Measurements from ENCODE around the gene EHMT1.

Gene EHMT1

GRCh38 chr9:137618105-137619067 lies at the start of gene EHMT1:
EHMT1 (plus strand) TSS chr9:137619005; CDS start chr9:137619029, 24 bp downstream.
- Histone ChIP-seq H4K20me1 (ENCODE audit: insufficient read depth) (no peaks in the 10 kb centered on the region), H3K9ac (peak within 1 kb of the TSS; percentile 73), H3K4me2 (peak within 1 kb of the TSS; percentile 93), H3K79me2 (ENCODE audit: insufficient read depth, low read depth) (peaks cover 54% of the 10 kb centered on the region), H3K4me1 (ENCODE audit: low read depth, poor library complexity, severe bottlenecking) (peaks cover 35% of the 10 kb centered on the region), H3K27ac (peak within 1 kb of the TSS; percentile 58), H3K4me3 (IDR thresholded peaks at IDR 0.05; ENCODE audit: insufficient read depth, low read depth, low read length) (no peak within 1 kb of the TSS), H3K27me3 (ENCODE audit: insufficient read depth, low read depth) (no peaks in the 10 kb centered on the region), H2AFZ (ENCODE audit: low read depth) (peak within 1 kb of the TSS; percentile 62), H3K36me3 (ENCODE audit: insufficient read depth) (peaks cover 3% of the 10 kb centered on the region; the same call in 1 of the 2 replicates)
- TF ChIP-seq CTCF (conservative IDR thresholded peaks at IDR 0.05; ENCODE audit: low read depth, low read length): no peak

GRCh38 chr9:137569609-137570203 lies 49.1 kb upstream of the EHMT1 start:
- Histone ChIP-seq H3K4me2 (no peak overlapping the region), H3K27ac (no peak overlapping the region), H3K9ac (no peak overlapping the region), H3K36me3 (ENCODE audit: insufficient read depth) (peaks cover 9% of the 10 kb centered on the region; the same call in 1 of the 2 replicates), H3K4me3 (IDR thresholded peaks at IDR 0.05; ENCODE audit: insufficient read depth, low read depth, low read length) (no peak overlapping the region), H3K4me1 (ENCODE audit: low read depth, poor library complexity, severe bottlenecking) (peaks cover 2% of the 10 kb centered on the region), H2AFZ (ENCODE audit: low read depth) (no peak overlapping the region), H3K27me3 (ENCODE audit: insufficient read depth, low read depth) (no peaks in the 10 kb centered on the region), H4K20me1 (ENCODE audit: insufficient read depth) (no peaks in the 10 kb centered on the region), H3K79me2 (ENCODE audit: insufficient read depth, low read depth) (peaks cover 14% of the 10 kb centered on the region; the same call in 1 of the 2 replicates)
- TF ChIP-seq CTCF (conservative IDR thresholded peaks at IDR 0.05; ENCODE audit: low read depth, low read length): no peak

- Histone ChIP-seq H2AFZ (ENCODE audit: low read depth) (no peak overlapping the region), H3K36me3 (ENCODE audit: insufficient read depth) (peaks cover 9% of the 10 kb centered on the region; the same call in 1 of the 2 replicates), H4K20me1 (ENCODE audit: insufficient read depth) (no peaks in the 10 kb centered on the region; the same call in 1 of the 2 replicates), H3K9ac (no peak overlapping the region), H3K79me2 (ENCODE audit: insufficient read depth, low read depth) (peaks cover 21% of the 10 kb centered on the region; the same call in 1 of the 2 replicates), H3K27me3 (ENCODE audit: insufficient read depth, low read depth) (no peaks in the 10 kb centered on the region), H3K4me3 (IDR thresholded peaks at IDR 0.05; ENCODE audit: insufficient read depth, low read depth, low read length) (no peak overlapping the region), H3K4me1 (ENCODE audit: low read depth, poor library complexity, severe bottlenecking) (peaks cover 11% of the 10 kb centered on the region), H3K27ac (no peak overlapping the region), H3K4me2 (no peak overlapping the region)
- TF ChIP-seq CTCF (conservative IDR thresholded peaks at IDR 0.05; ENCODE audit: low read depth, low read length): no peak
Observed at GRCh38 chr9:137570566-137570965, 48.2 kb upstream of the EHMT1 start.

DNA sequence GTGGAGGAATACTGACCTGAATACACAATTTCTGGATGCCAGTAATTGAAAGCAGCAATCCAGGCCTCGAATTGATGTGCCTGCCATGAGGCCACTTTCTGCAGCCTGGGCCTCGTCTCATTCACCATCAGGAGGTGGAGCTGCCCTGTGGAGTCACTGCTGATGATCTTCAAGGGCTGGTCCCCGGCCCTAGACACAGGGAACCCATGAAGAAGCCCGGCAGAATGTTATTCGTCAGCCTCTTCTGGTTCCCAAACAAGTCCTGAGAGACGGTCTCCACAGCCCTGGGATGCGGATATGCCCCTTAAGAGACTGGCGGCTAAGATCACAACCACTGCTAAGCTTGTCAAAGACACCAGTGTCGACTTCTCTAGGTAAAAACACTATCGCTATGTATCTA lies 44.6 kb upstream of the EHMT1 start:
- H3K4me1 ChIP-seq (ENCODE audit: low read depth, poor library complexity, severe bottlenecking): peaks cover 37% of the 10 kb centered on the region
- no peak overlapping the region for H3K4me3 ChIP-seq (IDR thresholded peaks at IDR 0.05; ENCODE audit: insufficient read depth, low read depth, low read length)
- no peaks in the 10 kb centered on the region for H3K27me3 ChIP-seq (ENCODE audit: insufficient read depth, low read depth)
- H3K27ac ChIP-seq: no peak overlapping the region
- TF ChIP-seq CTCF (conservative IDR thresholded peaks at IDR 0.05; ENCODE audit: low read depth, low read length): no peak
- no peak overlapping the region for H3K9ac ChIP-seq
- H3K4me2 ChIP-seq: no peak overlapping the region
- no peaks in the 10 kb centered on the region; the same call in 1 of the 2 replicates for H4K20me1 ChIP-seq (ENCODE audit: insufficient read depth)
- no peak overlapping the region for H2AFZ ChIP-seq (ENCODE audit: low read depth)
- peaks cover 9% of the 10 kb centered on the region; the same call in 1 of the 2 replicates for H3K36me3 ChIP-seq (ENCODE audit: insufficient read depth)
- H3K79me2 ChIP-seq (ENCODE audit: insufficient read depth, low read depth): peaks cover 47% of the 10 kb centered on the region

Measured in KMS-11 (cell line).